Measurements from ENCODE around the gene TBC1D24. TPM values are rescaled to one million over a fixed set of nuclear protein-coding genes. Genes with fewer than 3 reads are reported as not detected.

TBC1D24 gene
- total and polyA plus RNA-seq, 4 experiments from 2014 or later, result 1.3 to 13.7 (median 5.7) TPM

- no peak for DNase-seq
- Histone ChIP-seq H3K36me3 (ENCODE audit: insufficient read depth, low read length) (no peaks in the 10 kb centered on the region), H3K4me1 (ENCODE audit: insufficient read depth, low read length) (peaks cover 14% of the 10 kb centered on the region), H3K27ac (ENCODE audit: low read depth, low read length) (no peak overlapping the region), H3K27me3 (ENCODE audit: insufficient read depth, low read length) (no peaks in the 10 kb centered on the region), H3K9me3 (ENCODE audit: control insufficient read depth in 1 of 2, low read length in 2 of 2) (no peaks in the 10 kb centered on the region), H3K4me3 (ENCODE audit: low read length in 2 of 2) (no peak overlapping the region)
- Mint-ChIP-seq H3K36me3 (peaks cover 7% of the 10 kb centered on the region in 2 donors), H3K9me3 (no peaks in the 10 kb centered on the region), H3K27me3 (no peaks in the 10 kb centered on the region), H3K27ac (no peak overlapping the region), H3K4me3 (no peak overlapping the region), H3K4me1 (peaks cover 5 to 8% (median 6%) of the 10 kb centered on the region in 4 donors)
- intact Hi-C loops (cut with micrococcal nuclease), result no loop called here
- ChIA-PET POLR2A (ENCODE audit: partially characterized antibody) (no interaction called here), CTCF (ENCODE audit: partially characterized antibody) (interaction anchor here (1.0 kb wide), 1 partner anchor 17 kb away, joined by 3 read pairs; no protein-coding TSS in a partner anchor)
These were observed 17.0 kb upstream of the TBC1D24 start for GRCh38 chr16:2457946-2458345.

GRCh38 chr16:2458887-2459646, 15.9 kb upstream of the TBC1D24 start:
- ChIA-PET POLR2A (ENCODE audit: partially characterized antibody) (interaction anchor here (1.1 to 1.6 kb wide), 8 partner anchors 9 to 264 kb away, joined by 3 to 9 read pairs (median 4); partner anchors contain the start of genes ABCA3, ATP6V0C, CCNF and TBC1D24), CTCF (ENCODE audit: partially characterized antibody) (interaction anchor here (1.0 to 1.8 kb wide), 4 partner anchors 11 to 36 kb away, joined by 3 to 9 read pairs (median 4); partner anchors contain the start of gene CCNF)
- peaks cover 14% of the 10 kb centered on the region for H3K4me1 ChIP-seq (ENCODE audit: insufficient read depth, low read length)
- no peaks in the 10 kb centered on the region for H3K27me3 ChIP-seq (ENCODE audit: insufficient read depth, low read length)
- Mint-ChIP-seq H3K27me3 (no peaks in the 10 kb centered on the region), H3K4me1 (peaks cover 5 to 8% (median 6%) of the 10 kb centered on the region in 4 donors), H3K9me3 (no peaks in the 10 kb centered on the region), H3K4me3 (peak overlapping the region; percentile 86 to 93 (median 88)), H3K27ac (peak overlapping the region; percentile 38 to 90 (median 80)), H3K36me3 (peaks cover 0 to 5% of the 10 kb centered on the region in 2 donors)
- intact Hi-C loops (cut with micrococcal nuclease), result no loop called here
- DNase-seq, result no peak
- H3K36me3 ChIP-seq (ENCODE audit: insufficient read depth, low read length), result no peaks in the 10 kb centered on the region
- H3K9me3 ChIP-seq (ENCODE audit: control insufficient read depth in 1 of 2, low read length in 2 of 2), result no peaks in the 10 kb centered on the region
- H3K4me3 ChIP-seq (ENCODE audit: low read length in 2 of 2), result peak overlapping the region; percentile 42 to 56
- H3K27ac ChIP-seq (ENCODE audit: low read depth, low read length), result peak overlapping the region; percentile 53

- DNase-seq, result peak; percentile 94 to 97 (median 96)
- H3K27me3 Mint-ChIP-seq, result no peaks in the 10 kb centered on the region
- peaks cover 0 to 5% of the 10 kb centered on the region in 2 donors for H3K36me3 Mint-ChIP-seq
These were observed 15.1 kb upstream of the TBC1D24 start, which contains the start of gene TEDC2 for GRCh38 chr16:2459647-2460390. Gene TEDC2, plus strand, starts transcription at chr16:2460109. Its CDS starts 36 bp downstream, at chr16:2460145.

GRCh38 chr16:2460391-2460713, 14.6 kb upstream of the TBC1D24 start:
- peak overlapping the region in 1 of 2 donors; percentile 56 for H3K4me3 ChIP-seq (ENCODE audit: low read length in 2 of 2)
- POLR2A ChIA-PET (ENCODE audit: partially characterized antibody), result interaction anchor here (0.6 to 1.6 kb wide), 8 partner anchors 8 to 265 kb away, joined by 3 to 9 read pairs (median 4); partner anchors contain the start of genes ABCA3, CCNF, PDPK1 and TBC1D24

More at GRCh38 chr16:2459647-2460390, 15.1 kb upstream of the TBC1D24 start, which contains the start of gene TEDC2:
- ChIA-PET CTCF (ENCODE audit: partially characterized antibody) (interaction anchor here (1.4 to 1.8 kb wide), 3 partner anchors 30 to 265 kb away, joined by 4 to 9 read pairs (median 4); partner anchors contain the start of gene CCNF), POLR2A (ENCODE audit: partially characterized antibody) (interaction anchor here (0.6 to 1.6 kb wide), 9 partner anchors 9 to 265 kb away, joined by 3 to 9 read pairs (median 4); partner anchors contain the start of genes ABCA3, ATP6V0C, CCNF and PDPK1)
- Histone ChIP-seq H3K27me3 (ENCODE audit: insufficient read depth, low read length) (no peaks in the 10 kb centered on the region), H3K36me3 (ENCODE audit: insufficient read depth, low read length) (no peaks in the 10 kb centered on the region), H3K4me3 (ENCODE audit: low read length in 2 of 2) (peak within 1 kb of the TSS; percentile 42 to 56), H3K27ac (ENCODE audit: low read depth, low read length) (peak within 1 kb of the TSS; percentile 53), H3K4me1 (ENCODE audit: insufficient read depth, low read length) (peaks cover 14% of the 10 kb centered on the region), H3K9me3 (ENCODE audit: control insufficient read depth in 1 of 2, low read length in 2 of 2) (no peaks in the 10 kb centered on the region)
- intact Hi-C loops (cut with micrococcal nuclease), result loop anchor here (1.0 to 2.0 kb wide), 5 partner anchors 15 to 413 kb away; partner anchors contain the start of genes CCNF, NTHL1, TBC1D24 and TSC2
- Mint-ChIP-seq H3K4me3 (peak within 1 kb of the TSS; percentile 86 to 93 (median 88)), H3K9me3 (no peaks in the 10 kb centered on the region), H3K27ac (peak within 1 kb of the TSS; percentile 38 to 90 (median 80)), H3K4me1 (peaks cover 5 to 8% (median 6%) of the 10 kb centered on the region in 4 donors)

GRCh38 chr16:2460916-2461315, 14.0 kb upstream of the TBC1D24 start:
- Histone ChIP-seq H3K4me1 (ENCODE audit: insufficient read depth, low read length) (peaks cover 14% of the 10 kb centered on the region), H3K36me3 (ENCODE audit: insufficient read depth, low read length) (no peaks in the 10 kb centered on the region), H3K27ac (ENCODE audit: low read depth, low read length) (no peak overlapping the region), H3K9me3 (ENCODE audit: control insufficient read depth in 1 of 2, low read length in 2 of 2) (no peaks in the 10 kb centered on the region), H3K4me3 (ENCODE audit: low read length in 2 of 2) (no peak overlapping the region), H3K27me3 (ENCODE audit: insufficient read depth, low read length) (no peaks in the 10 kb centered on the region)
- peak in 1 of 5 donors; percentile 32 for DNase-seq
- ChIA-PET POLR2A (ENCODE audit: partially characterized antibody) (interaction anchor here (1.5 kb wide), 1 partner anchor 266 kb away, joined by 5 read pairs; no protein-coding TSS in a partner anchor), CTCF (ENCODE audit: partially characterized antibody) (interaction anchor here (1.5 kb wide), 1 partner anchor 266 kb away, joined by 4 read pairs; no protein-coding TSS in a partner anchor)
- Mint-ChIP-seq H3K4me1 (peaks cover 5 to 8% (median 6%) of the 10 kb centered on the region in 4 donors), H3K4me3 (peak overlapping the region in 1 of 8 donors; percentile 54), H3K27me3 (peaks cover 0 to 1% of the 10 kb centered on the region in 2 donors), H3K27ac (no peak overlapping the region), H3K9me3 (no peaks in the 10 kb centered on the region), H3K36me3 (peaks cover 0 to 5% of the 10 kb centered on the region in 2 donors)
- intact Hi-C loops (cut with micrococcal nuclease), result loop anchor here (1.0 to 2.0 kb wide), 5 partner anchors 14 to 414 kb away; partner anchors contain the start of genes CCNF, NTHL1, TBC1D24 and TSC2

More at GRCh38 chr16:2460391-2460713, 14.6 kb upstream of the TBC1D24 start:
- Mint-ChIP-seq H3K27ac (no peak overlapping the region), H3K4me3 (peak overlapping the region in 1 of 8 donors; percentile 54), H3K9me3 (no peaks in the 10 kb centered on the region), H3K36me3 (peaks cover 0 to 5% of the 10 kb centered on the region in 2 donors), H3K27me3 (peaks cover 0 to 1% of the 10 kb centered on the region in 2 donors), H3K4me1 (peaks cover 5 to 8% (median 6%) of the 10 kb centered on the region in 4 donors)
- intact Hi-C loops (cut with micrococcal nuclease), result loop anchor here (1.0 to 2.0 kb wide), 5 partner anchors 15 to 413 kb away; partner anchors contain the start of genes CCNF, NTHL1, TBC1D24 and TSC2
- no peaks in the 10 kb centered on the region for H3K9me3 ChIP-seq (ENCODE audit: control insufficient read depth in 1 of 2, low read length in 2 of 2)
- H3K36me3 ChIP-seq (ENCODE audit: insufficient read depth, low read length), result no peaks in the 10 kb centered on the region
- CTCF ChIA-PET (ENCODE audit: partially characterized antibody), result interaction anchor here (1.4 to 1.8 kb wide), 3 partner anchors 31 to 266 kb away, joined by 4 to 9 read pairs (median 4); partner anchors contain the start of gene CCNF
- H3K4me1 ChIP-seq (ENCODE audit: insufficient read depth, low read length), result peaks cover 14% of the 10 kb centered on the region
- no peak overlapping the region for H3K27ac ChIP-seq (ENCODE audit: low read depth, low read length)
- no peak for DNase-seq
- H3K27me3 ChIP-seq (ENCODE audit: insufficient read depth, low read length), result no peaks in the 10 kb centered on the region

- CTCF ChIA-PET (ENCODE audit: partially characterized antibody), result no interaction called here
- H3K27ac ChIP-seq (ENCODE audit: low read depth, low read length), result no peak overlapping the region
- H3K4me1 Mint-ChIP-seq, result peaks cover 5 to 8% (median 6%) of the 10 kb centered on the region in 4 donors
- H3K36me3 Mint-ChIP-seq, result peaks cover 0 to 3% of the 10 kb centered on the region in 2 donors
- peak in 1 of 5 donors; percentile 20 for DNase-seq
- peaks cover 0 to 1% of the 10 kb centered on the region in 2 donors for H3K27me3 Mint-ChIP-seq
- H3K9me3 ChIP-seq (ENCODE audit: control insufficient read depth in 1 of 2, low read length in 2 of 2), result no peaks in the 10 kb centered on the region
- POLR2A ChIA-PET (ENCODE audit: partially characterized antibody), result no interaction called here
- no peak overlapping the region for H3K4me3 Mint-ChIP-seq
- H3K4me3 ChIP-seq (ENCODE audit: low read length in 2 of 2), result no peak overlapping the region
- no peaks in the 10 kb centered on the region for H3K9me3 Mint-ChIP-seq
- peaks cover 14% of the 10 kb centered on the region for H3K4me1 ChIP-seq (ENCODE audit: insufficient read depth, low read length)
- no peaks in the 10 kb centered on the region for H3K36me3 ChIP-seq (ENCODE audit: insufficient read depth, low read length)
- H3K27ac Mint-ChIP-seq, result no peak overlapping the region
- no peaks in the 10 kb centered on the region for H3K27me3 ChIP-seq (ENCODE audit: insufficient read depth, low read length)
- intact Hi-C loops (cut with micrococcal nuclease), result no loop called here
These were observed 12.7 kb upstream of the TBC1D24 start for GRCh38 chr16:2462031-2462866.
